GM12878 (cell line): ENCODE measurements around the gene DMWD. TPM values are rescaled to one million over a fixed set of nuclear protein-coding genes. Genes with fewer than 3 reads are reported as not detected.

Source experiments
- BACH1 ChIP-seq: fragments of 450-650 bp; IDR thresholded peaks from 2 replicates; pipeline ENCODE4 v1.6.1; 2017; ENCODE audit warnings: mild to moderate bottlenecking, borderline replicate concordance
- CHD2 ChIP-seq: IDR thresholded peaks from 2 replicates; pipeline ENCODE4 v1.6.1; 2011; ENCODE audit warnings: low read depth, low read length, improper control_type of control experiment, borderline replicate concordance
- GABPA ChIP-seq: IDR thresholded peaks from 2 replicates; pipeline ENCODE4 v1.6.1; 2014; ENCODE audit warnings: antibody characterized with exemption, low read depth, mild to moderate bottlenecking, inconsistent platforms
- GATAD2B ChIP-seq: fragments of 450-650 bp; conservative IDR thresholded peaks from 2 replicates; pipeline ENCODE4 v1.6.1; 2017; ENCODE audit warnings: low read depth, mild to moderate bottlenecking, moderate library complexity
- LARP7 ChIP-seq: fragments of 450-650 bp; IDR thresholded peaks from 2 replicates; pipeline ENCODE4 v1.6.1; 2017; ENCODE audit warnings: mild to moderate bottlenecking
- MTA2 ChIP-seq: fragments of 450-650 bp; IDR thresholded peaks from 2 replicates; pipeline ENCODE4 v1.6.1; 2016; ENCODE audit warnings: low read depth, mild to moderate bottlenecking, moderate library complexity
- POLR2AphosphoS2 ChIP-seq: IDR thresholded peaks from 2 replicates; pipeline ENCODE4 v1.6.1; 2011; ENCODE audit warnings: low read depth, mild to moderate bottlenecking, low read length, improper control_type of control experiment, moderate library complexity
- RBBP5 ChIP-seq: fragments of 200-600 bp; sonication (generic); conservative IDR thresholded peaks from 2 replicates; pipeline ENCODE4 v1.6.1; 2016
- SIN3A ChIP-seq: IDR thresholded peaks from 2 replicates; pipeline ENCODE4 v1.6.1; 2012; ENCODE audit warnings: low read depth, low read length, improper control_type of control experiment
- SMAD1 ChIP-seq: fragments of 450-650 bp; IDR thresholded peaks from 2 replicates; pipeline ENCODE4 v1.6.1; 2018; ENCODE audit warnings: mild to moderate bottlenecking, low read depth; ENCODE audit not compliant: partially characterized antibody
- ZNF622 ChIP-seq: fragments of 450-650 bp; IDR thresholded peaks from 2 replicates; pipeline ENCODE4 v1.6.1; 2017; ENCODE audit warnings: mild to moderate bottlenecking, inconsistent platforms
- polyA plus RNA-seq, 11 experiments: library from polyadenylated mRNA; depleted of rRNA in 4 of 11; unstranded in 6 of 11; stranded (reverse) in 5 of 11; fragments of >200 nt; fragmentation: Nextera tagmentation in 4 of 11; fragmentation: Illumina TruSeq in 1 of 11; extraction: Ambion mirVana in 4 of 11; extraction: Trizol in 1 of 11; gene quantifications; 1 replicate in 1 of 11; 2 replicates in 10 of 11; pipeline versions ENCODE4 v1.2.1 to v1.2.3, GENCODE V29; 2011 to 2016; ENCODE audit warnings: inconsistent platforms in 2 of 11, missing spikeins in 2 of 11, low read depth in 1 of 11
- total RNA-seq, 4 experiments: library from RNA; depleted of rRNA in 3 of 4; stranded (reverse); fragments of >200 nt in 3 of 4; fragmentation: Illumina TruSeq in 1 of 4; extraction: Trizol in 1 of 4; gene quantifications; 2 replicates each; pipeline versions ENCODE4 v1.2.1 to v1.2.3, GENCODE V29; 2013 to 2021
- TF ChIP-seq, protein P1 (sequence below): fragments of 450-650 bp; formaldehyde crosslinking; IDR thresholded peaks from 2 replicates; pipeline ENCODE4 v1.4.0; 2022; ENCODE audit warnings: mild to moderate bottlenecking, moderate library complexity
- TF ChIP-seq, protein P2 (sequence below): fragments of 450-650 bp; IDR thresholded peaks from 2 replicates; pipeline ENCODE4 v1.6.1; 2016; ENCODE audit warnings: mild to moderate bottlenecking
- TF ChIP-seq, protein P3 (sequence below): fragments of 450-650 bp; IDR thresholded peaks from 2 replicates; pipeline ENCODE4 v1.6.1; 2017; ENCODE audit warnings: mild to moderate bottlenecking, moderate library complexity

The DMWD gene
- total and polyA plus RNA-seq, 10 of the 15 experiments (the other 5 are each of a cell fraction or from before 2014, with no cell fraction given): 3.5 to 56.0 (median 11.6) TPM

DNA sequence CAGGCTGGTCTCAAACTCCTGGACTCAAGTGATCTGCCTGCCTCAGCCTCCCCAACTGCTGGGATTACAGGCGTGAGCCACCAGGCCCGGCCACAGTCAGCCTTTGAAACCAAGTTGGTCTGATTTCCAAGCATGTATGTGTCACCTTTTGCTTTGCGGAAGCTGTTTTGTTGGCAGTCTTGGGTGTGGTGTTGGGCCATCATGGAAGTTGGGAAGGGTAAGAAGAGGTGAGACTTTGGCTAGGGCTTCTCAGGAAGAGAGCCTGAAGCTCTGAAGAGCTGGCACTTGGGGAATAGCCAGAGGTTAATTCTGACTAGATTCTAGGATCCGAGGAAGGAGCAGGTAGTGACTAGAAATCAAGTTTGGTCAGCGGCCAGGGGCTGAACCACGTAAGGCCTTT lies 19.7 kb upstream of the DMWD start (continued):
- TF ChIP-seq, protein P1, sequence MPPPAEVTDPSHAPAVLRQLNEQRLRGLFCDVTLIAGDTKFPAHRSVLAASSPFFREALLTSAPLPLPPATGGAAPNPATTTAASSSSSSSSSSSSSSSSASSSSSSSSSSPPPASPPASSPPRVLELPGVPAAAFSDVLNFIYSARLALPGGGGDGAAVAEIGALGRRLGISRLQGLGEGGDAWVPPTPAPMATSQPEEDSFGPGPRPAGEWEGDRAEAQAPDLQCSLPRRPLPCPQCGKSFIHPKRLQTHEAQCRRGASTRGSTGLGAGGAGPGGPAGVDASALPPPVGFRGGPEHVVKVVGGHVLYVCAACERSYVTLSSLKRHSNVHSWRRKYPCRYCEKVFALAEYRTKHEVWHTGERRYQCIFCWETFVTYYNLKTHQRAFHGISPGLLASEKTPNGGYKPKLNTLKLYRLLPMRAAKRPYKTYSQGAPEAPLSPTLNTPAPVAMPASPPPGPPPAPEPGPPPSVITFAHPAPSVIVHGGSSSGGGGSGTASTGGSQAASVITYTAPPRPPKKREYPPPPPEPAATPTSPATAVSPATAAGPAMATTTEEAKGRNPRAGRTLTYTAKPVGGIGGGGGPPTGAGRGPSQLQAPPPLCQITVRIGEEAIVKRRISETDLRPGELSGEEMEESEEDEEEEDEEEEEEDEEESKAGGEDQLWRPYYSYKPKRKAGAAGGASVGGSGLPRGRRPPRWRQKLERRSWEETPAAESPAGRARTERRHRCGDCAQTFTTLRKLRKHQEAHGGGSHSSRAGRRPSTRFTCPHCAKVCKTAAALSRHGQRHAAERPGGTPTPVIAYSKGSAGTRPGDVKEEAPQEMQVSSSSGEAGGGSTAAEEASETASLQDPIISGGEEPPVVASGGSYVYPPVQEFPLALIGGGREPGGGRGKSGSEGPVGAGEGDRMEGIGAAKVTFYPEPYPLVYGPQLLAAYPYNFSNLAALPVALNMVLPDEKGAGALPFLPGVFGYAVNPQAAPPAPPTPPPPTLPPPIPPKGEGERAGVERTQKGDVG (CRISPR knock-in tag): no peak
- no peak for TF ChIP-seq SMAD1
- TF ChIP-seq, protein P2, sequence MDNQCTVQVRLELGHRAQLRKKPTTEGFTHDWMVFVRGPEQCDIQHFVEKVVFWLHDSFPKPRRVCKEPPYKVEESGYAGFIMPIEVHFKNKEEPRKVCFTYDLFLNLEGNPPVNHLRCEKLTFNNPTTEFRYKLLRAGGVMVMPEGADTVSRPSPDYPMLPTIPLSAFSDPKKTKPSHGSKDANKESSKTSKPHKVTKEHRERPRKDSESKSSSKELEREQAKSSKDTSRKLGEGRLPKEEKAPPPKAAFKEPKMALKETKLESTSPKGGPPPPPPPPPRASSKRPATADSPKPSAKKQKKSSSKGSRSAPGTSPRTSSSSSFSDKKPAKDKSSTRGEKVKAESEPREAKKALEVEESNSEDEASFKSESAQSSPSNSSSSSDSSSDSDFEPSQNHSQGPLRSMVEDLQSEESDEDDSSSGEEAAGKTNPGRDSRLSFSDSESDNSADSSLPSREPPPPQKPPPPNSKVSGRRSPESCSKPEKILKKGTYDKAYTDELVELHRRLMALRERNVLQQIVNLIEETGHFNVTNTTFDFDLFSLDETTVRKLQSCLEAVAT: no peak
- TF ChIP-seq POLR2AphosphoS2: no peak
- TF ChIP-seq GATAD2B: no peak
- TF ChIP-seq, protein P3, sequence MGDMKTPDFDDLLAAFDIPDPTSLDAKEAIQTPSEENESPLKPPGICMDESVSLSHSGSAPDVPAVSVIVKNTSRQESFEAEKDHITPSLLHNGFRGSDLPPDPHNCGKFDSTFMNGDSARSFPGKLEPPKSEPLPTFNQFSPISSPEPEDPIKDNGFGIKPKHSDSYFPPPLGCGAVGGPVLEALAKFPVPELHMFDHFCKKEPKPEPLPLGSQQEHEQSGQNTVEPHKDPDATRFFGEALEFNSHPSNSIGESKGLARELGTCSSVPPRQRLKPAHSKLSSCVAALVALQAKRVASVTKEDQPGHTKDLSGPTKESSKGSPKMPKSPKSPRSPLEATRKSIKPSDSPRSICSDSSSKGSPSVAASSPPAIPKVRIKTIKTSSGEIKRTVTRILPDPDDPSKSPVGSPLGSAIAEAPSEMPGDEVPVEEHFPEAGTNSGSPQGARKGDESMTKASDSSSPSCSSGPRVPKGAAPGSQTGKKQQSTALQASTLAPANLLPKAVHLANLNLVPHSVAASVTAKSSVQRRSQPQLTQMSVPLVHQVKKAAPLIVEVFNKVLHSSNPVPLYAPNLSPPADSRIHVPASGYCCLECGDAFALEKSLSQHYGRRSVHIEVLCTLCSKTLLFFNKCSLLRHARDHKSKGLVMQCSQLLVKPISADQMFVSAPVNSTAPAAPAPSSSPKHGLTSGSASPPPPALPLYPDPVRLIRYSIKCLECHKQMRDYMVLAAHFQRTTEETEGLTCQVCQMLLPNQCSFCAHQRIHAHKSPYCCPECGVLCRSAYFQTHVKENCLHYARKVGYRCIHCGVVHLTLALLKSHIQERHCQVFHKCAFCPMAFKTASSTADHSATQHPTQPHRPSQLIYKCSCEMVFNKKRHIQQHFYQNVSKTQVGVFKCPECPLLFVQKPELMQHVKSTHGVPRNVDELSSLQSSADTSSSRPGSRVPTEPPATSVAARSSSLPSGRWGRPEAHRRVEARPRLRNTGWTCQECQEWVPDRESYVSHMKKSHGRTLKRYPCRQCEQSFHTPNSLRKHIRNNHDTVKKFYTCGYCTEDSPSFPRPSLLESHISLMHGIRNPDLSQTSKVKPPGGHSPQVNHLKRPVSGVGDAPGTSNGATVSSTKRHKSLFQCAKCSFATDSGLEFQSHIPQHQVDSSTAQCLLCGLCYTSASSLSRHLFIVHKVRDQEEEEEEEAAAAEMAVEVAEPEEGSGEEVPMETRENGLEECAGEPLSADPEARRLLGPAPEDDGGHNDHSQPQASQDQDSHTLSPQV: no peak
- no peak for TF ChIP-seq ZNF622
- TF ChIP-seq RBBP5: no peak
- no peak for TF ChIP-seq GABPA
- TF ChIP-seq MTA2: no peak
- no peak for TF ChIP-seq SIN3A
- no peak for TF ChIP-seq BACH1
- no peak for TF ChIP-seq LARP7
- no peak for TF ChIP-seq CHD2
